Activated naive CD8-positive, alpha-beta T cell treated with anti-CD3 and anti-CD28 coated beads, Interleukin-2, amount 50 U/mL, for 16 hours (primary cell): ENCODE data around the gene TWIST2.

Source experiments
- DNase-seq: peaks from one replicate; pipeline ENCODE4 v3.0.0-alpha.2; 2020; ENCODE audit warnings: low read depth, low spot score

TWIST2 gene

GRCh38 chr2:238890131-238890530 lies 42.2 kb downstream of the TWIST2 start:
- no peak for DNase-seq

- DNase-seq: no peak
Observed at GRCh38 chr2:238890618-238891456, 43.0 kb downstream of the TWIST2 start.

- no peak for DNase-seq
Observed at GRCh38 chr2:238891457-238892203, 43.7 kb downstream of the TWIST2 start.

GRCh38 chr2:238892204-238892500 lies 44.3 kb downstream of the TWIST2 start:
- no peak for DNase-seq

GRCh38 chr2:238892796-238893195 lies 44.9 kb downstream of the TWIST2 start:
- DNase-seq: no peak

- no peak for DNase-seq
Observed at GRCh38 chr2:238893349-238894000, 45.6 kb downstream of the TWIST2 start.

- DNase-seq: no peak
Observed at GRCh38 chr2:238894226-238894949, 46.5 kb downstream of the TWIST2 start.

- DNase-seq: no peak
Observed at GRCh38 chr2:238894950-238895298, 47.0 kb downstream of the TWIST2 start.

GRCh38 chr2:238895361-238895882 lies 47.5 kb downstream of the TWIST2 start:
- no peak for DNase-seq

- no peak for DNase-seq
Observed at GRCh38 chr2:238895891-238896600, 48.2 kb downstream of the TWIST2 start.

GRCh38 chr2:238896641-238897040 lies 48.8 kb downstream of the TWIST2 start:
- no peak for DNase-seq

GRCh38 chr2:238897122-238897880 lies 49.4 kb downstream of the TWIST2 start:
- DNase-seq: no peak

GRCh38 chr2:238897911-238898311 lies 50.0 kb downstream of the TWIST2 start:
- DNase-seq: no peak

- DNase-seq: no peak
Observed at GRCh38 chr2:238898534-238899281, 50.8 kb downstream of the TWIST2 start.

- DNase-seq: no peak
Observed at GRCh38 chr2:238899386-238899785, 51.5 kb downstream of the TWIST2 start.

- DNase-seq: no peak
Observed at GRCh38 chr2:238900511-238900910, 52.6 kb downstream of the TWIST2 start.

GRCh38 chr2:238901461-238902057 lies 53.7 kb downstream of the TWIST2 start:
- DNase-seq: no peak

GRCh38 chr2:238902285-238902684 lies 54.4 kb downstream of the TWIST2 start:
- DNase-seq: no peak

- DNase-seq: no peak
Observed at GRCh38 chr2:238903141-238903540, 55.3 kb downstream of the TWIST2 start.
